Lower leg skin (tissue), 4 donors: ENCODE results near the gene SLC30A3. TPM values are rescaled to one million over a fixed set of nuclear protein-coding genes. Genes with fewer than 3 reads are reported as not detected.

ENCODE experiments used
- DNase-seq, 2 donors: peaks; one replicate each; pipeline ENCODE4 v3.0.0-alpha.2; 2019; ENCODE audit warnings: low spot score in 2 of 2
- H3K4me3 ChIP-seq: fragments of 200-600 bp; sonication (generic); 2 replicates; pipeline ENCODE4 v1.5.1; 2017; ENCODE audit warnings: mild to moderate bottlenecking, low read depth; ENCODE audit not compliant: poor library complexity, severe bottlenecking
- CTCF ChIP-seq, 3 donors: fragments of 450-650 bp; IDR thresholded peaks; one replicate each; pipeline ENCODE4 v1.5.1; 2016; ENCODE audit warnings: antibody characterized with exemption in 3 of 3, mild to moderate bottlenecking in 3 of 3, moderate library complexity in 2 of 3
- POLR2A ChIP-seq, 2 donors: fragments of 450-650 bp; IDR thresholded peaks; one replicate each; pipeline ENCODE4 v1.6.1; 2016 to 2017; ENCODE audit warnings: antibody characterized with exemption in 2 of 2, mild to moderate bottlenecking in 1 of 2, moderate library complexity in 1 of 2
- WGBS, 2 donors: methylation state at CpG; one replicate each; pipeline ENCODE4 v1.1.5; 2018; 5-methylcytosine and 5-hydroxymethylcytosine counted together
- intact Hi-C: fragments of 100-400 bp; cut with DNase I; formaldehyde crosslinking; loops from one replicate; pipeline ENCODE4 v1.15.0; 2023; ENCODE audit warnings: low total_unique reads
- total RNA-seq, 4 donors: library from RNA; depleted of rRNA; stranded (reverse); fragments of >200 nt; gene quantifications; one replicate each; pipeline ENCODE4 v1.1.0, GENCODE V29; 2016

The SLC30A3 gene
- total RNA-seq, 4 donors from 2014 or later: 0.15 TPM; not detected in 3

- H3K4me3 ChIP-seq: no peak overlapping the region
- TF ChIP-seq CTCF (IDR thresholded peaks at IDR 0.05) (no peak), POLR2A (IDR thresholded peaks at IDR 0.05) (no peak)
- intact Hi-C loops: no loop called here
- DNase-seq: no peak
- 1% methylated on average over 35 to 38 of the region's 38 CpGs for WGBS, 2 donors
These were observed 1.5 kb upstream of the SLC30A3 start for GRCh38 chr2:27264253-27264752.

GRCh38 chr2:27263287-27264252, 723 bp upstream of the SLC30A3 start:
- intact Hi-C loops: no loop called here
- WGBS, 2 donors: 3 to 5% methylated on average over 44 to 46 of the region's 46 CpGs
- H3K4me3 ChIP-seq: peak overlapping the region; percentile 30
- TF ChIP-seq POLR2A (IDR thresholded peaks at IDR 0.05): no peak
- TF ChIP-seq CTCF (IDR thresholded peaks at IDR 0.05): no peak
- no peak for DNase-seq

GRCh38 chr2:27261926-27262298, 935 bp downstream of the SLC30A3 start:
- intact Hi-C loops: no loop called here
- TF ChIP-seq POLR2A (IDR thresholded peaks at IDR 0.05): no peak
- no peak for TF ChIP-seq CTCF (IDR thresholded peaks at IDR 0.05)
- no peak overlapping the region for H3K4me3 ChIP-seq
- no peak for DNase-seq
- 4 to 6% methylated on average over 16 to 19 of the region's 40 CpGs for WGBS, 2 donors

GRCh38 chr2:27261241-27261925, 1.5 kb downstream of the SLC30A3 start:
- TF ChIP-seq CTCF (IDR thresholded peaks at IDR 0.05) (no peak), POLR2A (IDR thresholded peaks at IDR 0.05) (no peak)
- no peak overlapping the region for H3K4me3 ChIP-seq
- DNase-seq: no peak
- intact Hi-C loops: no loop called here
- 49 to 55% methylated on average over 11 of the region's 11 CpGs for WGBS, 2 donors

- intact Hi-C loops: no loop called here
- WGBS, 2 donors: 88 to 90% methylated on average over 8 of the region's 8 CpGs
- no peak overlapping the region for H3K4me3 ChIP-seq
- no peak for DNase-seq
- no peak for TF ChIP-seq CTCF (IDR thresholded peaks at IDR 0.05)
- TF ChIP-seq POLR2A (IDR thresholded peaks at IDR 0.05): no peak
These were observed 4.8 kb downstream of the SLC30A3 start for GRCh38 chr2:27258051-27258450.
